Adrenal gland (tissue), 5 donors: ENCODE measurements around the gene PCDHB10.
"Not testable (repeated sequence)": the region's sequence is repeated elsewhere in the genome, so short reads cannot be mapped to it uniquely, and the experiment has no call there.

Experiments
- CTCF ChIP-seq, 6 experiments: fragments of 450-650 bp in 4 of 6; fragments of 200-600 bp in 2 of 6; sonication (generic) in 1 of 6; IDR thresholded peaks; 1 replicate in 5 of 6; 2 replicates in 1 of 6; pipeline versions ENCODE4 v1.5.1 to v1.8.0; 2016 to 2021; ENCODE audit warnings: antibody characterized with exemption in 6 of 6, mild to moderate bottlenecking in 2 of 6, moderate library complexity in 1 of 6
- POLR2A ChIP-seq, 2 donors: fragments of 450-650 bp; IDR thresholded peaks; one replicate each; pipeline ENCODE4 v1.6.1; 2017; ENCODE audit warnings: antibody characterized with exemption in 2 of 2, mild to moderate bottlenecking in 2 of 2, moderate library complexity in 1 of 2
- donor health status: DM: no; HTN: no; CAD: no.

- TF ChIP-seq CTCF, POLR2A (IDR thresholded peaks at IDR 0.05): not testable (repeated sequence)
These were observed 23.9 kb downstream of the PCDHB10 start for GRCh38 chr5:141216035-141216434.
